HG03097 (cell line): ENCODE data around the gene F8.

Experiments
- ATAC-seq: cut with Tn5 transposase; IDR thresholded peaks from one replicate; pipeline ENCODE4 v1.9.1; 2021; ENCODE audit not compliant: unreplicated experiment, low FRiP score

Gene F8

GRCh38 chrX:155022585-155022984, at the start of gene F8:
TSS of gene F8 (minus strand) at chrX:155022723. CDS start at chrX:155022552, 171 bp downstream.
- ATAC-seq, result no peak

GRCh38 chrX:155071694-155072280, 49.3 kb upstream of the F8 start:
- peak; percentile 14 for ATAC-seq

GRCh38 chrX:155070975-155071693, 48.6 kb upstream of the F8 start, which contains the start of the genes BRCC3, CMC4 and MTCP1:
TSS of gene BRCC3 (plus strand) at chrX:155071508. CDS start at chrX:155071528, 20 bp downstream.
TSS of gene CMC4 (minus strand) at chrX:155071136. CDS start at chrX:155064023, 7,113 bp downstream.
TSS of gene MTCP1 (minus strand) at chrX:155071136. CDS start at chrX:155066010, 5,126 bp downstream.
- ATAC-seq, result peak; percentile 74

GRCh38 chrX:155070663-155070974, 48.1 kb upstream of the F8 start:
- ATAC-seq, result peak; percentile 9

- ATAC-seq, result no peak
Observed at GRCh38 chrX:155070038-155070437, 47.5 kb upstream of the F8 start.

GRCh38 chrX:155069414-155069813, 46.9 kb upstream of the F8 start:
- no peak for ATAC-seq

- no peak for ATAC-seq
Observed at GRCh38 chrX:155068165-155068564, 45.6 kb upstream of the F8 start.

GRCh38 chrX:155065035-155065734, 42.7 kb upstream of the F8 start:
- ATAC-seq, result no peak

- no peak for ATAC-seq
Observed at GRCh38 chrX:155061760-155062159, 39.2 kb upstream of the F8 start.

- peak; percentile 58 for ATAC-seq
Observed at GRCh38 chrX:155056877-155057792, 34.6 kb upstream of the F8 start.

GRCh38 chrX:155056471-155056870, 33.9 kb upstream of the F8 start:
- ATAC-seq, result no peak

- ATAC-seq, result no peak
Observed at GRCh38 chrX:155055494-155055893, 33.0 kb upstream of the F8 start.

GRCh38 chrX:155054255-155054654, 31.7 kb upstream of the F8 start:
- no peak for ATAC-seq

- ATAC-seq, result no peak
Observed at GRCh38 chrX:155053656-155054055, 31.1 kb upstream of the F8 start.

- ATAC-seq, result no peak
Observed at GRCh38 chrX:155052738-155053498, 30.4 kb upstream of the F8 start.

- ATAC-seq, result no peak
Observed at GRCh38 chrX:155048977-155049619, 26.6 kb upstream of the F8 start.

- no peak for ATAC-seq
Observed at GRCh38 chrX:155046811-155047528, 24.4 kb upstream of the F8 start.

- no peak for ATAC-seq
Observed at GRCh38 chrX:155046129-155046810, 23.7 kb upstream of the F8 start.
